Osteocyte (in vitro differentiated cells): Measurements from ENCODE around the gene CACNB1. TPM values are rescaled to one million over a fixed set of nuclear protein-coding genes. Genes with fewer than 3 reads are reported as not detected.
"Not testable (repeated sequence)": the region's sequence is repeated elsewhere in the genome, so short reads cannot be mapped to it uniquely, and the experiment has no call there.

Experiments used
- DNase-seq: peaks from one replicate; pipeline ENCODE4 v3.0.0; 2021; ENCODE audit warnings: mixed read lengths; ENCODE audit not compliant: unreplicated experiment; ENCODE audit errors: extremely low spot score
- H3K27ac Mint-ChIP-seq: one replicate; pipeline ENCODE4 v1.8.0; 2021; ENCODE audit warnings: mild to moderate bottlenecking, mixed read lengths; ENCODE audit not compliant: unreplicated experiment
- H3K27me3 Mint-ChIP-seq: one replicate; pipeline ENCODE4 v1.8.0; 2021; ENCODE audit warnings: mixed read lengths; ENCODE audit not compliant: unreplicated experiment
- H3K36me3 Mint-ChIP-seq: one replicate; pipeline ENCODE4 v1.8.0; 2021; ENCODE audit warnings: mixed read lengths; ENCODE audit not compliant: unreplicated experiment
- H3K4me1 Mint-ChIP-seq: one replicate; pipeline ENCODE4 v1.8.0; 2021; ENCODE audit warnings: mixed read lengths; ENCODE audit not compliant: unreplicated experiment
- H3K4me3 Mint-ChIP-seq: one replicate; pipeline ENCODE4 v1.8.0; 2021; ENCODE audit warnings: mild to moderate bottlenecking, moderate library complexity, mixed read lengths; ENCODE audit not compliant: unreplicated experiment
- H3K9me3 Mint-ChIP-seq: one replicate; pipeline ENCODE4 v1.8.0; 2021; ENCODE audit warnings: mixed read lengths; ENCODE audit not compliant: unreplicated experiment
- total RNA-seq: library from RNA; stranded (reverse); gene quantifications from 2 replicates; pipeline ENCODE4 v1.2.1, GENCODE V29; 2021
- TF ChIP-seq, protein P1 (sequence below): fragments of 200-600 bp; sonication (generic); IDR thresholded peaks from 2 replicates; pipeline ENCODE4 v1.5.0; 2021; ENCODE audit warnings: antibody characterized with exemption, mild to moderate bottlenecking, moderate library complexity

The CACNB1 gene
- total RNA-seq, 1 donor from 2014 or later, result 15.4 TPM

GRCh38 chr17:39169518-39169917, 28.0 kb downstream of the CACNB1 start:
- Mint-ChIP-seq H3K4me3 (no peak overlapping the region), H3K36me3 (no peaks in the 10 kb centered on the region), H3K4me1 (peaks cover 11% of the 10 kb centered on the region), H3K27me3 (peaks cover 11% of the 10 kb centered on the region), H3K9me3 (no peaks in the 10 kb centered on the region), H3K27ac (no peak overlapping the region)
- TF ChIP-seq, protein P1, sequence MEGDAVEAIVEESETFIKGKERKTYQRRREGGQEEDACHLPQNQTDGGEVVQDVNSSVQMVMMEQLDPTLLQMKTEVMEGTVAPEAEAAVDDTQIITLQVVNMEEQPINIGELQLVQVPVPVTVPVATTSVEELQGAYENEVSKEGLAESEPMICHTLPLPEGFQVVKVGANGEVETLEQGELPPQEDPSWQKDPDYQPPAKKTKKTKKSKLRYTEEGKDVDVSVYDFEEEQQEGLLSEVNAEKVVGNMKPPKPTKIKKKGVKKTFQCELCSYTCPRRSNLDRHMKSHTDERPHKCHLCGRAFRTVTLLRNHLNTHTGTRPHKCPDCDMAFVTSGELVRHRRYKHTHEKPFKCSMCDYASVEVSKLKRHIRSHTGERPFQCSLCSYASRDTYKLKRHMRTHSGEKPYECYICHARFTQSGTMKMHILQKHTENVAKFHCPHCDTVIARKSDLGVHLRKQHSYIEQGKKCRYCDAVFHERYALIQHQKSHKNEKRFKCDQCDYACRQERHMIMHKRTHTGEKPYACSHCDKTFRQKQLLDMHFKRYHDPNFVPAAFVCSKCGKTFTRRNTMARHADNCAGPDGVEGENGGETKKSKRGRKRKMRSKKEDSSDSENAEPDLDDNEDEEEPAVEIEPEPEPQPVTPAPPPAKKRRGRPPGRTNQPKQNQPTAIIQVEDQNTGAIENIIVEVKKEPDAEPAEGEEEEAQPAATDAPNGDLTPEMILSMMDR, result no peak
- no peak for DNase-seq

DNA sequence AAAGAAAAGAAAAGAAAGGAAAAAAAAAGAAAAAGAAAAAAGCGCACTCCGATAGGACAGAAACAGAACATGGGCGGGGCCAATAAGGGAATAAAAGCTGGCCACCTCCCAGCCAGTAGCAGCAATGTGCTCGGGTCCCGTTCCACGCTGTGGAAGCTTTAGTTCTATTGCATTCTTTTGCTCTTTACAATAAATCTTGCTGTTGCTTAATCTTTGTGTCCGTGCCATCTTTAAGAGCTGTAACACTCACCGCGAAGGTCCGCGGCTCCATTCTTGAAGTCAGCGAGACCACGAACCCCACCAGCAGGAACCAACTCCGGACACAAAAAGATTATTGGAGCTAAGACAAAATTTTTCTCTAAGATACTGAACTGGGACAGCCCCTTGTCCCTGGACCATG, 28.4 kb downstream of the CACNB1 start:
- Mint-ChIP-seq H3K27me3 (peaks cover 12% of the 10 kb centered on the region), H3K36me3 (no peaks in the 10 kb centered on the region), H3K9me3 (no peaks in the 10 kb centered on the region), H3K4me1 (peaks cover 16% of the 10 kb centered on the region), H3K4me3 (no peak overlapping the region), H3K27ac (no peak overlapping the region)
- DNase-seq, result no peak
- TF ChIP-seq, protein P1, result no peak

DNA sequence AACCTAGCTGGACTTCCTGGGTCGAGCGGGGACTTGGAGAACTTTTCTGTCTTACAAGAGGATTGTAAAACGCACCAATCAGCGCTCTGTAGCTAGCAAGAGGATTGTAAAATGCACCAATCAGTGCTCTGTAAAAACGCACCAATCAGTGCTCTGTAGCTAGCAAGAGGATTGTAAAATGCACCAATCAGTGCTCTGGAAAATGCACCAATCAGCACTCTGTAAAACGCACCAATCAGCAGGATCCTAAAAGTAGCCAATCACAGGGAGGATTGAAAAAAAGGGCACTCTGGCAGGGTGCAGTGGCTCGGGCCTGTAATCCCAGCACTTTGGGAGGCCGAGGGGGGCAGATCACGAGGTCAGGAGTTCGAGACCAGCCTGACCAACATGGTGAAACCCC, 29.0 kb downstream of the CACNB1 start:
- H3K27ac Mint-ChIP-seq, H3K4me3 Mint-ChIP-seq, DNase-seq, H3K9me3 Mint-ChIP-seq, H3K36me3 Mint-ChIP-seq: not testable (repeated sequence)
- H3K27me3 Mint-ChIP-seq, result peaks cover 12% of the 10 kb centered on the region
- H3K4me1 Mint-ChIP-seq, result peaks cover 19% of the 10 kb centered on the region

- H3K27me3 Mint-ChIP-seq, result peaks cover 12% of the 10 kb centered on the region
- DNase-seq, result no peak
- H3K4me3 Mint-ChIP-seq, result no peak overlapping the region
These were observed 30.0 kb downstream of the CACNB1 start for GRCh38 chr17:39167476-39167875.

DNA sequence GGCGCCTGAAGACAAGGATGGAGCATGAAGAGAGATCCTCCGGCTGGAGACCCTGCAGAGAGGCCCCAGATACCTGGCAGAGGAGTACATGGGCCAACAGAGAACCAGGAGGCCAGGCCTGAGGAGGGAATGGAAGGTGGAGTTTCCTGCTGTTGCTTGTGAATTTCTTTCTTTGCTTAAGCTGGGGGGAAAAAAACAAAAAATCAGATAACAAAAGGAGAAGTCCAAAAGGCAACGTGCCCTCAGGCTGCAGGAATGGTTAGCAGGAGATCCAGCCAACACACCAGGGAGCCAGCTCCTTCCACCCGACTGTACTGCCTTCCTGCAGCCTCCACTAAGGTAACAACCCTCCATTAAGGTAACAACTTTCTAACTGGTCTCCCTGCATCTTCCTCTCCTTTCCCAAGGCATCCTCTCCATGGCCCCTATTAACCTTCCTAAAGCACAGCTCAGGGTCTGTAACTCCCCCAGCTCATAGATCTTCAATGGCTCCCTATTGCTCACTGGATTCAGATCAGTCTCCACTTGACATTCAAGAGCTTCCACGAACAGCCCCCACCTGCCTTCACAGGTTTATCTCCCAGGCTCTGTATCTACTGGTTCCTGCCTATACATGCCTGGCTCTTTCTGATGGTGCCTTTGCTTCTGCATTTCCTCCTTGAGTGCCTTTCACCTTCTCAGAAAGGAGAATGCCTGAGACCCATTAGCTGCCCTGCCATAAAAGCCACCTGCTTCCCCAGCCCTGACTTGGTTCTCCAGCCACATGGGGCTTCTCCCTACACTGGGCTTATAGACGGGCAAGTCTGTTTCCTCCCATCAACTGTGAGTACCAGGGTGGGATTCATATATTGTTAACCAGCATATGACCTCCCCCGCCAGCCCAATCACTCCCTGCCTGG, 30.8 kb downstream of the CACNB1 start:
- Mint-ChIP-seq H3K27ac (no peak overlapping the region), H3K27me3 (peaks cover 12% of the 10 kb centered on the region), H3K9me3 (no peaks in the 10 kb centered on the region), H3K36me3 (no peaks in the 10 kb centered on the region), H3K4me1 (peaks cover 19% of the 10 kb centered on the region), H3K4me3 (no peak overlapping the region)
- DNase-seq, result no peak
- TF ChIP-seq, protein P1, result no peak

More at GRCh38 chr17:39167476-39167875, 30.0 kb downstream of the CACNB1 start:
- H3K36me3 Mint-ChIP-seq, result no peaks in the 10 kb centered on the region
- peaks cover 19% of the 10 kb centered on the region for H3K4me1 Mint-ChIP-seq
- no peak overlapping the region for H3K27ac Mint-ChIP-seq
- TF ChIP-seq, protein P1, result no peak
- H3K9me3 Mint-ChIP-seq, result no peaks in the 10 kb centered on the region
